Activated T-cell treated with anti-CD3 and anti-CD28 coated beads, Interleukin-2, amount 50 U/mL, for 72 hours (primary cell): ENCODE results near the gene ERG28. TPM values are rescaled to one million over a fixed set of nuclear protein-coding genes. Genes with fewer than 3 reads are reported as not detected.
"Not testable (repeated sequence)": the region's sequence is repeated elsewhere in the genome, so short reads cannot be mapped to it uniquely, and the experiment has no call there.

Experiments used
- ATAC-seq, 2 donors: fragments of 150-1000 bp; cut with Tn5 transposase; replicated peaks in 1 of 2; 2 replicates each; pipeline ENCODE4 v1.10.0; 2021; ENCODE audit warnings: moderate library complexity in 2 of 2, mild to moderate bottlenecking in 1 of 2
- DNase-seq, 2 donors: peaks; one replicate each; pipeline ENCODE4 v3.0.0; 2021 to 2022; ENCODE audit warnings: mixed read lengths in 1 of 2
- H3K27ac Mint-ChIP-seq: one replicate; pipeline ENCODE4 v1.8.0; 2022; ENCODE audit warnings: mild to moderate bottlenecking, moderate library complexity, mixed read lengths
- H3K27me3 Mint-ChIP-seq: one replicate; pipeline ENCODE4 v1.8.0; 2022; ENCODE audit warnings: low read depth, mixed read lengths
- H3K36me3 Mint-ChIP-seq, 2 donors: one replicate each; pipeline ENCODE4 v1.8.0; 2022; ENCODE audit warnings: mixed read lengths in 2 of 2, mild to moderate bottlenecking in 1 of 2; ENCODE audit not compliant: insufficient read depth in 2 of 2
- H3K4me1 Mint-ChIP-seq: one replicate; pipeline ENCODE4 v1.8.0; 2022; ENCODE audit warnings: low read depth, mixed read lengths
- H3K4me3 Mint-ChIP-seq, 2 donors: one replicate each; pipeline ENCODE4 v1.8.0; 2022; ENCODE audit warnings: mild to moderate bottlenecking in 2 of 2, mixed read lengths in 2 of 2, moderate library complexity in 2 of 2
- H3K9me3 Mint-ChIP-seq, 2 donors: one replicate each; pipeline ENCODE4 v1.8.0; 2022; ENCODE audit warnings: mixed read lengths in 2 of 2
- total RNA-seq, 2 donors: library from RNA; stranded (reverse); gene quantifications; one replicate each; pipeline ENCODE4 v1.2.3, GENCODE V29; 2022

ERG28 gene, protein sequence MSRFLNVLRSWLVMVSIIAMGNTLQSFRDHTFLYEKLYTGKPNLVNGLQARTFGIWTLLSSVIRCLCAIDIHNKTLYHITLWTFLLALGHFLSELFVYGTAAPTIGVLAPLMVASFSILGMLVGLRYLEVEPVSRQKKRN
- total RNA-seq, result 10 to 100 TPM; 14.5 to 15.5 TPM

- Mint-ChIP-seq H3K4me1 (peaks cover 20% of the 10 kb centered on the region), H3K27ac (peak within 1 kb of the TSS; percentile 98), H3K4me3 (peak within 1 kb of the TSS; percentile 96 to 100), H3K27me3 (no peaks in the 10 kb centered on the region), H3K36me3 (no peaks in the 10 kb centered on the region), H3K9me3 (no peaks in the 10 kb centered on the region)
- ATAC-seq (peak; percentile 98), DNase-seq (peak; percentile 93 to 97)
These were observed at the start of gene ERG28, which contains the start of gene TTLL5 for GRCh38 chr14:75660630-75661498. Gene ERG28 (minus strand): TSS chr14:75660876. CDS start chr14:75657502, 3,374 bp downstream. Gene TTLL5 (plus strand): TSS chr14:75661246. CDS start chr14:75663150, 1,904 bp downstream.

DNA sequence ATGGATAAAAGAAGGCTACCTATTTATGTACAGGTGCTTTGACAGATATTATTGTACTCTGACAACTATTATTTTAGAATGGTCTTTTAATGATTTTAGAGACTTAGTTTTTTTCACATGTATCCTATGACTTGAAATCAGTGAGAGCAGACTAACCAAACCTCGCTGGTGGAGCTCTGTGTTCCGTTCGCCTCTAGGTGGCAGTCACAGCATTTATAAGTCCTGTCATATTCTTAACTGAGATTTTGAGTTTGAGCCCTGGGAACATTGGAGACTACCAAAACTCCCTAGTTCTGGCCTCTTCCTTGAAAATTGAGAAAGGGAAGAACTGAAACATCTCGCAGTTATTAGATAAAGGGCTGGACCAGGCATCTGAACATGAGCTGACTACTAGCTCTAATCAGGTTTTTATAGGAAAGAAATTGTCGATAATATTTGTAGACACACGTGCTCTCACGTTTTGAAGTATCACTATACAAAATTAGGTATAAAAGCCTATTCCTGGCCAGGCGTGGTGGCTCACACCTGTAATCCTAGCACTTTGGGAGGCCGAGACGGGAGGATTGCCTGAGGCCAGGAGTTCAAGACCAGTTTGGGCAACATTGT is 48.6 kb upstream of the ERG28 start:
- DNase-seq (peak; percentile 63 to 66), ATAC-seq (peak; percentile 52 to 64)
- Mint-ChIP-seq H3K36me3 (no peaks in the 10 kb centered on the region), H3K4me3 (no peak overlapping the region), H3K4me1 (peaks cover 5% of the 10 kb centered on the region), H3K27me3 (no peaks in the 10 kb centered on the region), H3K27ac (no peak overlapping the region), H3K9me3 (no peaks in the 10 kb centered on the region)

GRCh38 chr14:75705014-75705413 is 44.3 kb upstream of the ERG28 start:
- Mint-ChIP-seq H3K27ac (peak overlapping the region; percentile 17), H3K9me3 (no peaks in the 10 kb centered on the region)
- no peak for DNase-seq

GRCh38 chr14:75703467-75703866 is 42.8 kb upstream of the ERG28 start:
- H3K9me3 Mint-ChIP-seq, result no peaks in the 10 kb centered on the region
- ATAC-seq (no peak), DNase-seq (no peak)
- peaks cover 2% of the 10 kb centered on the region in 2 donors for H3K36me3 Mint-ChIP-seq
- H3K27me3 Mint-ChIP-seq, result no peaks in the 10 kb centered on the region
- no peak overlapping the region for H3K4me3 Mint-ChIP-seq
- H3K27ac Mint-ChIP-seq, result no peak overlapping the region
- H3K4me1 Mint-ChIP-seq, result peaks cover 5% of the 10 kb centered on the region

More at GRCh38 chr14:75705014-75705413, 44.3 kb upstream of the ERG28 start:
- Mint-ChIP-seq H3K36me3 (peaks cover 0 to 2% of the 10 kb centered on the region in 2 donors), H3K4me3 (no peak overlapping the region), H3K4me1 (peaks cover 5% of the 10 kb centered on the region), H3K27me3 (no peaks in the 10 kb centered on the region)
- peak in 1 of 2 donors; percentile 90 for ATAC-seq

DNA sequence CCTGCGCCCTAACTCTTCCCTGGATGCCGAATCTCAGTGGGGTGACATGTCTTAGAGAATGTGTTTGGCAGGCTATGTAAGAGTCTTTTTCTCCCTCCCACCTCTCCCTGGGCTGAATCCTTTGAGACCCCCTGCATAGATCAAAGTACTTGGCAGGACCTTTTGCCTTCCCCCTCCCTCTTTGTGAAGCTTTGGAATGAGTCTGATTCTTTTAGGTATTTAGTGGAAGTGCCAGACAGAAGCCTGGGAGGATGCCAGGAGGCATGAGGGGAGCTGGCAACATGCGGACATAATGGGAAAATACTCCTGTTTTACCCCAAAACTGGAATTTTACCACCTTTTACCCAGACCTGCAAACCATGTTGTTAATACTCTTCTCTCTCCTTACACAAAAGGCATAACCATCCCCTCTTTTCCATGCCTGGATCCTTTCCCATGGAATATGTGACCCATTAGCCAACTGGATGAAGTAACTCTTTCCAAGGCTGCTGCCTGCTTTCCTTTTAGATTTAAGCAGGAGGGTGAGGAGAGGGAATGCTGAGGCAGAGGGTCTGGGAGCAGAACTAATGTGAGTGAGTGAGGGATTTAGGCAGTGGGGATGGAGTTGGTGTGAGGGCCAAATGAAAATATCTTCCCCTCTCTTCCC is 42.1 kb upstream of the ERG28 start:
- ATAC-seq (no peak), DNase-seq (no peak)
- Mint-ChIP-seq H3K4me3 (no peak overlapping the region), H3K9me3 (no peaks in the 10 kb centered on the region), H3K36me3 (peaks cover 2% of the 10 kb centered on the region in 2 donors), H3K27me3 (no peaks in the 10 kb centered on the region), H3K27ac (no peak overlapping the region), H3K4me1 (peaks cover 5% of the 10 kb centered on the region)

GRCh38 chr14:75702122-75702521 is 41.4 kb upstream of the ERG28 start:
- ATAC-seq, result no peak
- H3K36me3 Mint-ChIP-seq, result peaks cover 2% of the 10 kb centered on the region in 2 donors

DNA sequence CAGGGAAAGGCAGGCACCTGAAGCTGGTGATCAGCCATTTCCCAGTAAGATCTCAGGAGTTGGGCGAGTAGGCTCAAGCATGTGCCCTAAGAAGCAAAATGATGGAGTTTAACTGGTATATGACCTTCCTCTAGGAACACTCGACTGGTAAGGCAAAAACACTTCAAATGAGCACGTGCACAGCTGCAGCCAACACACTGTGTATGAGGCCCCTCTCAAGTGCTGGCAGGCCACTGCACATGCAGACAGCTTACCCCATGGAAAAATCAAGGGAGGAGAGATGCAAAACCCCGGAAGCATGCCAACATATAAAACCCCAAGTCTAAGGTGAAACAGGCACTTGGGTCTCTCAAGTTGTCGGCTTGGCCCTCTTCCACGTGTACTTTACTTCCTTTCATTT is 39.6 kb upstream of the ERG28 start:
- no peak overlapping the region for H3K4me3 Mint-ChIP-seq
- DNase-seq (no peak), ATAC-seq (no peak)
- no peaks in the 10 kb centered on the region for H3K27me3 Mint-ChIP-seq
- no peak overlapping the region for H3K27ac Mint-ChIP-seq
- peaks cover 3 to 5% of the 10 kb centered on the region in 2 donors for H3K36me3 Mint-ChIP-seq
- H3K4me1 Mint-ChIP-seq, result peaks cover 5% of the 10 kb centered on the region
- H3K9me3 Mint-ChIP-seq, result no peaks in the 10 kb centered on the region

More at GRCh38 chr14:75702122-75702521, 41.4 kb upstream of the ERG28 start:
- Mint-ChIP-seq H3K4me3 (no peak overlapping the region), H3K27me3 (no peaks in the 10 kb centered on the region), H3K4me1 (peaks cover 5% of the 10 kb centered on the region), H3K27ac (no peak overlapping the region), H3K9me3 (no peaks in the 10 kb centered on the region)
- DNase-seq, result no peak

GRCh38 chr14:75699331-75699730 is 38.7 kb upstream of the ERG28 start:
- Mint-ChIP-seq H3K4me1 (no peaks in the 10 kb centered on the region), H3K4me3 (no peak overlapping the region), H3K9me3 (peaks cover 0 to 2% of the 10 kb centered on the region in 2 donors), H3K36me3 (peaks cover 6 to 8% of the 10 kb centered on the region in 2 donors), H3K27me3 (no peaks in the 10 kb centered on the region), H3K27ac (no peak overlapping the region)
- ATAC-seq (no peak), DNase-seq (no peak)

- Mint-ChIP-seq H3K36me3 (peaks cover 10 to 13% of the 10 kb centered on the region in 2 donors), H3K27ac (no peak overlapping the region), H3K9me3 (peaks cover 0 to 2% of the 10 kb centered on the region in 2 donors), H3K4me3 (no peak overlapping the region), H3K27me3 (no peaks in the 10 kb centered on the region), H3K4me1 (no peaks in the 10 kb centered on the region)
- DNase-seq, result no peak
- ATAC-seq, result no peak
These were observed 37.2 kb upstream of the ERG28 start for GRCh38 chr14:75697918-75698317.

- DNase-seq, result no peak
- ATAC-seq, result no peak
- Mint-ChIP-seq H3K9me3 (peaks cover 2 to 3% of the 10 kb centered on the region in 2 donors), H3K27ac (no peak overlapping the region), H3K4me3 (no peak overlapping the region), H3K27me3 (no peaks in the 10 kb centered on the region), H3K4me1 (no peaks in the 10 kb centered on the region), H3K36me3 (peaks cover 14 to 19% of the 10 kb centered on the region in 2 donors)
These were observed 36.7 kb upstream of the ERG28 start for GRCh38 chr14:75697386-75697785.

DNA sequence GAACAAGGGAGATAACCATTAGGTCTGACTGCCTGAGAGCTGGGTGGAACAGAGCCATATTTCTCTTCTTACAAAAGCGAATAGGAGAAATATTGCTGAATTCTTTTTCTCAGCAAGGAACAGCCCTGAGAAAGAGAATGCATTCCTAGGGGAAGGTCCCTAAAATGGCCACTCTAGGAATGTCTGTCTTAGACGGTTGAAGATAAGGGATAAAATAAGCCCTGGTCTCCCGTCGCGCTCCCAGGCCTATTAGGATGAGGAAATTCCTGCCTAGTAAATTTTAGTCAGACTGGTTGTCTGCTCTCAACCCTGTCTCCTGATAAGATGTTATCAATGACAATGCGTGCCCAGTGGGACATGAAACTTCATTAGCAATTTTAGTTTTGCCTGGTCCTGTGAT is 34.3 kb upstream of the ERG28 start:
- not testable (repeated sequence) for H3K9me3 Mint-ChIP-seq, H3K4me1 Mint-ChIP-seq, ATAC-seq, H3K27me3 Mint-ChIP-seq, H3K4me3 Mint-ChIP-seq, DNase-seq, H3K27ac Mint-ChIP-seq
- peaks cover 13 to 27% of the 10 kb centered on the region in 2 donors for H3K36me3 Mint-ChIP-seq

DNA sequence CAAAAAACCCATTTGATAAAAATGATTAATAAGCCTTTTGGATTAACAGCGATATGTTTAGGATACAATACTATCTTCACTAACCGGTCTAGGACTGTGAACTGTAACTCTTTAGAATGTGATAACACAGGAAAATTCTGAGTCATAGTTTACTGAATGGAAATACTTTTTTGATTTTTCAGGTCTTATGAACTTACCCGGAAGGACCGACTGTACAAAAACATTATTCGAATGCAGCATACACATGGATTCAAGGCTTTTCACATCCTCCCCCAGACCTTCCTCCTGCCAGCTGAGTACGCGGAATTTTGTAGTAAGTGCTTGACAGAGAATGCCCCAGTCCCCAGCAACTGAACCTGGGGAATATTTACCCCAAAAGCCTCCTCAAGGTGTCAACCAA is 29.3 kb upstream of the ERG28 start:
- ATAC-seq, result no peak
- Mint-ChIP-seq H3K9me3 (peaks cover 2 to 3% of the 10 kb centered on the region in 2 donors), H3K27me3 (no peaks in the 10 kb centered on the region), H3K27ac (no peak overlapping the region), H3K36me3 (peaks cover 11 to 22% of the 10 kb centered on the region in 2 donors), H3K4me3 (no peak overlapping the region), H3K4me1 (peaks cover 13% of the 10 kb centered on the region)
- no peak for DNase-seq

- no peak for ATAC-seq
These were observed 28.3 kb upstream of the ERG28 start for GRCh38 chr14:75689012-75689411.

More at GRCh38 chr14:75689012-75689411, 28.3 kb upstream of the ERG28 start:
- Mint-ChIP-seq H3K36me3 (peaks cover 8 to 18% of the 10 kb centered on the region in 2 donors), H3K9me3 (peaks cover 0 to 3% of the 10 kb centered on the region in 2 donors), H3K27me3 (no peaks in the 10 kb centered on the region), H3K27ac (no peak overlapping the region), H3K4me1 (peaks cover 13% of the 10 kb centered on the region), H3K4me3 (no peak overlapping the region)
- DNase-seq, result no peak
